ENCODE results near the gene MBLAC2.

Gene MBLAC2

GRCh38 chr5:90474235-90475107, at the start of gene MBLAC2, which contains the start of gene POLR3G:
TSS of gene MBLAC2 (minus strand) at chr5:90474771. CDS start at chr5:90474292, 479 bp downstream.
TSS of gene POLR3G (plus strand) at chr5:90474864. CDS start at chr5:90485568, 10,704 bp downstream.
- peak; percentile 85 for DNase-seq

DNA sequence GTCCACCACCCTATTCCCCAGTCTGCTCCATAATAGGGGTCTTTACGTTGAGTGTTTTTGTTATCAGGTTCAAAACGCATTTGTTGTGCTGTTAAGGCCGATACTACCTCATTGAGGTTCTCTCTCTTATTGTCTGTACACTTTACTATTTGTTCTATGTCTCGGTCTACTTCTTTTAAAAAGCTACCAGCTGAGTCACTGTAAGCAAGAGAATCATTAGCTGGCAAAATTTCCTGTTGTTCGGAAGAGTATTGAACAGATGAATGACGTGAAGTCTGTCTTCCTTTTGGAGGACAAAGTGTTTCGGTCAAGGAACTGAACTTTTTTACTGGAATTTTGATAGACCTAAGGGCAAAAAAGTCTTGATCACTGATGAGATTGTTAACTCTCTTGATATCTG, 44.5 kb upstream of the MBLAC2 start:
- no peak for DNase-seq

DNA sequence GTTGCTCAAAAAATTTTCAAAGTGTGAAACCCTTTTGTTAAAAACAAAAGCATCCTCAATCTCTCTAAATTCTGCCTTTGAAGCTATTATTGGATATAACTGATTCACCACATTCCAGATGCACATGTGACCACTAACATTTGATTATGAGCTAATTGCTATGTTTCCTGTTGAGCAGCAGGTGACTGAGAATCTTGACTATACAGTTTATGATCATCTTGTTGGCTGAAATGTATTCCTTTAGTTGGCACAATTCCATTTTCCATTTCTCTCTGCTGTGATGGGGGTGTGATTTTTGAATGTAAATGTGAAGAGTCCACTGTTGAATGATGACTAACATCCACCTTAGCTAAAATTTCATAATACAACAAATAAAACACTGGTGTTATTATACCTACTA, 44.1 kb upstream of the MBLAC2 start:
- no peak for DNase-seq

- no peak for DNase-seq
Observed at GRCh38 chr5:90514520-90514919, 39.9 kb upstream of the MBLAC2 start.

- no peak for DNase-seq
Observed at GRCh38 chr5:90510438-90510837, 35.9 kb upstream of the MBLAC2 start.

GRCh38 chr5:90506221-90506620, 31.6 kb upstream of the MBLAC2 start:
- no peak for DNase-seq

- DNase-seq, result no peak
Observed at GRCh38 chr5:90504743-90505142, 30.2 kb upstream of the MBLAC2 start.

DNA sequence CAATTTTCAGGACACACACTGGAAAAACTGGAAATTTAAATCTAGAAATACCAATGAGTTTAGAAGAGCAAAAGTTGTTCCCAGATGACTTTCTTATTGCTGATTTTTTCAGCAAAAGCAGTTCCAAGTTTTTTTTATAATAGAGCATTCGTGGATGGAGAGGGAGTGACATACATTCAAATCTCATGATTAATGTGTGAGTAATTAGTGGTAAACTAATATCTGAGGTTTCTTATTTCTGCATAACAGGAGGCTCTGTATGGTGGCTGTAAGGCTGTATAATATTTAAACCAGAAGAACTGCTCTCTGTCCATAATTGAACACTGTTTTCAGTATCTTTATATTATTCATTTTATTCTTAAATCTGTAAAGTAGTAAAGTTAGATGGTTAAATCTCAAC, 29.0 kb upstream of the MBLAC2 start:
- DNase-seq, result no peak

DNA sequence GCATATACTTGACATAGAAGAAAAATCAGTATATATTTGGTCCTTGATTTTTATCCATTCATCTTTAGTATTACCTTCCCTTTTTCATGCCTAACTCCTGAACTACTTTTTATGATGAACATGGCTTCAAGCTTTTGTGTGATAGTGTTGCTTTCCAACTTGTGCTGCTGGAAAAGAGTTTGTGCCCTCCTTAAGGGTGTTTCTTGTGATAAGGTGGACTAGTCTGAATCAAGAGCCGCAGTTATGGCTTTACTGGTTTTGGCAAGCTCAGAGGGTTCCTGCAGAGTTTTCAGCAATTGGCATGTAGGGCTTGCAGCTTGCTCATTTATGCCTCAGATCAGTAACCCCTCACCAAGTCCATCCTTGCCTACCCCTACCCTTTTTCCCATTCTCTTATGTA, 20.6 kb upstream of the MBLAC2 start:
- no peak for DNase-seq

DNA sequence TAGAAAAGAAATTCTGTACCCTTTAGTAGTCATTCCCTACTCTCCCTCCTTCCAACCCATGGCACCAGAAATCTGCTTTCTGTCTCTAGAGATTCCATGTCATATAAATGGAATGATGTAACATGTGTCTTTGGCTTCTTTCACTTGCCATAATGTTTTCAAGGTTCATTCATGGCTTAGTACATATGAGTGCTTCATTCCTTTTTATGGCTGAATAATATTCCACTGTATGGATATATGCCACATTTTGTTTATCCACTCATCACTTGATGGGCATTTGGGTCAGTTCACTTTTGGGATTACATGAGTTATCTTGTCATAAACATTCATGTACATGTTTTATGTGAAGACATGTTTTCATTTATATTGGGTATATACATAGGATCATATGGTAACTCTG, 19.5 kb upstream of the MBLAC2 start:
- no peak for DNase-seq

DNA sequence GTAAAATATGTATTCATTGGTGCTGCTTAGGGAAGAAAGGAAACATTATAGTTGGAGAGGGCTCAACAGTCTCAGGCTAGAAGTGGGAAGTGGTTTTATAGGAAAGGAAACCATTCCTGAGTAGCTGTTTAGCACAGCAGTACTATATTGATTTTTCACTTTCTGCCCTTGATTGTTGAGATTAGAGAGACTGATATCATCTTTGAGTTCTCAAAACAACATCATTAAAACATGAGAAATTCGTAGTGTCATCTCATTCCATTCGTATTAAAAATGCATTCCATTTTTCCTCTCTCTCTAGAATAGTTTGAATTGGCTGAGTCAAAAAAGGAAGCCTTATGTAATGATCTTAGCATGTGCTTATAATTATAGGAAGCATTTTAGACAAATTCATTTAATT, 14.2 kb upstream of the MBLAC2 start:
- DNase-seq, result no peak

DNA sequence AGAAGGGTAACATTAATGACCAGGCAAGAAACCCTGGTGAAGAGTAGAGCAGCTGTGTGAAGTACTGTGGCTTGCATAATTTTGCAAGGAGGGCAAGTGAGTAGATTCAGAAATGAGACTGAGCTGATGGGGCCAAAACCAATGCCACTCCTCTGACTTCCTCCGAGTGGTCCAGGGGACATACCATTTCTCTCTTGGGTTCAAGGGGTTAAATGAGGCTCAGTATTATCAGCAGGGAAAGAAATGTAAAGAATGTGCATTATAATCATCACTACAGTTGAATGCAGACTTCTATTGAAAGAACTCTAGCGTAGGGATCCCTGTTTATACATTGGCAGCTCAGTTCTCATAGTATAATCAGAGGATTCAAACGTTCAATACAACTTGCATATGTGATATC, 10.0 kb upstream of the MBLAC2 start:
- DNase-seq, result no peak

- DNase-seq, result no peak
Observed at GRCh38 chr5:90483206-90483605, 8.6 kb upstream of the MBLAC2 start.

- DNase-seq, result no peak
Observed at GRCh38 chr5:90480699-90481098, 6.1 kb upstream of the MBLAC2 start.

- no peak for DNase-seq
Observed at GRCh38 chr5:90479611-90480385, 5.2 kb upstream of the MBLAC2 start.

- no peak for DNase-seq
Observed at GRCh38 chr5:90477621-90478215, 3.1 kb upstream of the MBLAC2 start.

GRCh38 chr5:90477073-90477472, 2.5 kb upstream of the MBLAC2 start:
- no peak for DNase-seq

- no peak for DNase-seq
Observed at GRCh38 chr5:90476391-90476790, 1.8 kb upstream of the MBLAC2 start.

DNA sequence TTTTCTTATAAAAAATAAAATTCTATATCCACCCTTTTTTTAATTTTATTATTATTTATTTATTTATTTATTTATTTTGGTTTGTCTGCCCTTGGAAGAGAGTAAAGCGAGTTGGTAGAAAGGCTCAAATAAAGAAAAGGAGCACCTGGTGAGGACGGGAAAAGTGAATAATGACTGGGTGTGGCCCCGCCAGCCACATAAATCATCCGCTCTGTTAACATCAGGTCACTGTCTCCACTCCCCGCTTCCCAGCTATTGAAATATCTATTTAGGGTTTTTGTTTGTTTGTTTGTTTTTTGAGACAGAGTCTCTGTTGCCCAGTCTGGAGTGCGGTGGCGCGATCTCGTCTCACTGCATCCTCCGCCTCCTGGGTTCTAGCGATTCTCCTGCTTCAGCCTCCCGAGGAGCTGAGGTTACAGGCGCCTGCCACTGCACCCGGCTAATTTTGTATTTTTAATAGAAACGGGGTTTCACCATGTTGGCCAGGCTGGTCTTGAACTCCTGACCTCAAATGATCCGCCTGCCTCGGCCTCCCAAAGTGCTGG, 937 bp upstream of the MBLAC2 start:
- DNase-seq, result no peak

GRCh38 chr5:90473396-90474234, 956 bp downstream of the MBLAC2 start:
- peak; percentile 39 for DNase-seq

- DNase-seq, result no peak
Observed at GRCh38 chr5:90472783-90473395, 1.7 kb downstream of the MBLAC2 start.

DNA sequence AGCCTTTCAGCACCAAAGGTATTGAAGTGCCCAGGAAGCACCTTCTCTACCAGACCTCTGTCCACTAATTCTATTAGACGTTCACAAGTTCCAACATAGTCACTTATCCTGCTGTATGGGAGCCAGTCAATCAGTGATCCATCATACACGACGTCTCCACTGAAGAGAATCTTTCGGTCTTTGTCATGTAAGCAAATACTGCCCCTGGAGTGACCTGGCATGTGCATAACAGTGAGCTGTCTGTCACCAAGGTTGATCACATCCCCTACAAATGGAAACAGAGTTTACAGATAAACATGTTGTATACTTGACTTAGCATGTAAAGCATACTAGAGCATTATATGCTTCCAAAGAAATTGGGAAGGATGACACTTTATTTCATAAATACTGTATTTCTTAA, 13.3 kb downstream of the MBLAC2 start:
- DNase-seq, result no peak

Measured in NCI-H1092 (cell line).